Activated CD8-positive, alpha-beta T cell treated with anti-CD3 and anti-CD28 coated beads, Interleukin-2, amount 10 ng/mL, durations not matched to agents 7 days and 5 days (primary cell): ENCODE measurements around the gene SRP9. TPM values are rescaled to one million over a fixed set of nuclear protein-coding genes. Genes with fewer than 3 reads are reported as not detected.
"Not testable (repeated sequence)": the region's sequence is repeated elsewhere in the genome, so short reads cannot be mapped to it uniquely, and the experiment has no call there.

Source experiments
- ATAC-seq: fragments of 150-1000 bp; cut with Tn5 transposase; one replicate; pipeline ENCODE4 v1.10.0; 2021; ENCODE audit warnings: moderate library complexity
- CTCF ChIA-PET: fragments of 350-600 bp; sonication (Branson Sonifier 250); formaldehyde crosslinking; loops from one replicate; lab custom pipeline; 2021; ENCODE audit warnings: antibody characterized with exemption; lab: Charles Lee
- POLR2A ChIA-PET: fragments of 350-600 bp; sonication (Branson Sonifier 250); formaldehyde crosslinking; loops from one replicate; lab custom pipeline; 2021; ENCODE audit warnings: antibody characterized with exemption; lab: Charles Lee
- DNase-seq: peaks from one replicate; pipeline ENCODE4 v3.0.0-alpha.2; 2020
- H3K27ac Mint-ChIP-seq: one replicate; pipeline ENCODE4 v1.8.0; 2021; ENCODE audit warnings: mild to moderate bottlenecking, mixed read lengths
- H3K27me3 Mint-ChIP-seq: one replicate; pipeline ENCODE4 v1.8.0; 2021; ENCODE audit warnings: low read depth, mixed read lengths
- H3K36me3 Mint-ChIP-seq: one replicate; pipeline ENCODE4 v1.8.0; 2021; ENCODE audit warnings: low read depth, mixed read lengths
- H3K4me1 Mint-ChIP-seq: one replicate; pipeline ENCODE4 v1.8.0; 2021; ENCODE audit warnings: low read depth, mixed read lengths
- H3K4me3 Mint-ChIP-seq: one replicate; pipeline ENCODE4 v1.8.0; 2021; ENCODE audit warnings: mild to moderate bottlenecking, mixed read lengths
- H3K9me3 Mint-ChIP-seq: one replicate; pipeline ENCODE4 v1.8.0; 2022; ENCODE audit warnings: mixed read lengths; ENCODE audit not compliant: insufficient read depth
- total RNA-seq, 2 experiments: library from RNA; stranded (reverse); gene quantifications; one replicate each; pipeline ENCODE4 v1.2.3, GENCODE V29; 2021

SRP9 gene
- total RNA-seq, 2 experiments from 2014 or later, result 240 to 247 TPM

- H3K27me3 Mint-ChIP-seq, POLR2A ChIA-PET, H3K4me1 Mint-ChIP-seq, H3K36me3 Mint-ChIP-seq, CTCF ChIA-PET, H3K27ac Mint-ChIP-seq, H3K9me3 Mint-ChIP-seq, DNase-seq, ATAC-seq, H3K4me3 Mint-ChIP-seq: not testable (repeated sequence)
These were observed 17.7 kb upstream of the SRP9 start for GRCh38 chr1:225759972-225760371.

- POLR2A ChIA-PET, result no interaction called here
- DNase-seq (no peak), ATAC-seq (no peak)
- CTCF ChIA-PET, result interaction anchor here (0.7 kb wide), 1 partner anchor 11 kb away, joined by 3 read pairs; no protein-coding TSS in a partner anchor
- no peak overlapping the region for H3K4me3 Mint-ChIP-seq
- peaks cover 3% of the 10 kb centered on the region for H3K4me1 Mint-ChIP-seq
- no peak overlapping the region for H3K27ac Mint-ChIP-seq
- peaks cover 3% of the 10 kb centered on the region for H3K27me3 Mint-ChIP-seq
- H3K36me3 Mint-ChIP-seq, result no peaks in the 10 kb centered on the region
- no peaks in the 10 kb centered on the region for H3K9me3 Mint-ChIP-seq
These were observed 17.1 kb upstream of the SRP9 start for GRCh38 chr1:225760531-225760930.

- POLR2A ChIA-PET, H3K9me3 Mint-ChIP-seq, H3K4me3 Mint-ChIP-seq, H3K27ac Mint-ChIP-seq, ATAC-seq, H3K4me1 Mint-ChIP-seq, DNase-seq, H3K27me3 Mint-ChIP-seq, H3K36me3 Mint-ChIP-seq: not testable (repeated sequence)
- CTCF ChIA-PET, result interaction anchor here (0.8 kb wide), 1 partner anchor 16 kb away, joined by 3 read pairs; the partner anchor contains the start of gene SRP9
These were observed 16.2 kb upstream of the SRP9 start for GRCh38 chr1:225761395-225761794.

- POLR2A ChIA-PET, result no interaction called here
- Mint-ChIP-seq H3K4me1 (no peaks in the 10 kb centered on the region), H3K36me3 (no peaks in the 10 kb centered on the region), H3K27ac (no peak overlapping the region), H3K4me3 (no peak overlapping the region), H3K27me3 (peaks cover 5% of the 10 kb centered on the region), H3K9me3 (no peaks in the 10 kb centered on the region)
- DNase-seq (no peak), ATAC-seq (no peak)
- CTCF ChIA-PET, result interaction anchor here (0.8 kb wide), 1 partner anchor 16 kb away, joined by 3 read pairs; the partner anchor contains the start of gene SRP9
These were observed 15.6 kb upstream of the SRP9 start for GRCh38 chr1:225762002-225762441.

- no peaks in the 10 kb centered on the region for H3K4me1 Mint-ChIP-seq
- POLR2A ChIA-PET, result no interaction called here
- no peak overlapping the region for H3K27ac Mint-ChIP-seq
- H3K9me3 Mint-ChIP-seq, result no peaks in the 10 kb centered on the region
- peaks cover 5% of the 10 kb centered on the region for H3K27me3 Mint-ChIP-seq
- no peak for DNase-seq
- CTCF ChIA-PET, result interaction anchor here (0.9 kb wide), 1 partner anchor 12 kb away, joined by 3 read pairs; no protein-coding TSS in a partner anchor
- no peaks in the 10 kb centered on the region for H3K36me3 Mint-ChIP-seq
- no peak for ATAC-seq
- H3K4me3 Mint-ChIP-seq, result no peak overlapping the region
These were observed 15.2 kb upstream of the SRP9 start for GRCh38 chr1:225762444-225762843.

GRCh38 chr1:225763716-225764548 lies 13.7 kb upstream of the SRP9 start:
- ChIA-PET POLR2A (interaction anchor here (0.6 to 0.8 kb wide), 2 partner anchors 13 to 16 kb away, joined by 3 read pairs; partner anchors contain the start of gene SRP9), CTCF (interaction anchor here (0.9 to 1.3 kb wide), 3 partner anchors 8 to 283 kb away, joined by 3 to 5 read pairs (median 3); no protein-coding TSS in a partner anchor)
- no peak for DNase-seq
- Mint-ChIP-seq H3K4me3 (no peak overlapping the region), H3K27me3 (peaks cover 3% of the 10 kb centered on the region), H3K36me3 (no peaks in the 10 kb centered on the region), H3K4me1 (no peaks in the 10 kb centered on the region), H3K27ac (no peak overlapping the region), H3K9me3 (no peaks in the 10 kb centered on the region)
- ATAC-seq, result no peak

GRCh38 chr1:225765982-225766674 lies 11.5 kb upstream of the SRP9 start:
- POLR2A ChIA-PET, result interaction anchor here (0.7 kb wide), 1 partner anchor 11 kb away, joined by 3 read pairs; the partner anchor contains the start of gene SRP9

GRCh38 chr1:225766967-225767633 lies 10.5 kb upstream of the SRP9 start:
- POLR2A ChIA-PET, result no interaction called here
- no peaks in the 10 kb centered on the region for H3K9me3 Mint-ChIP-seq
- no peak overlapping the region for H3K4me3 Mint-ChIP-seq
- H3K27me3 Mint-ChIP-seq, result peaks cover 3% of the 10 kb centered on the region
- ATAC-seq, result no peak
- H3K36me3 Mint-ChIP-seq, result no peaks in the 10 kb centered on the region
- no peak overlapping the region for H3K27ac Mint-ChIP-seq
- CTCF ChIA-PET, result interaction anchor here (0.8 kb wide), 1 partner anchor 292 kb away, joined by 4 read pairs; no protein-coding TSS in a partner anchor
- no peaks in the 10 kb centered on the region for H3K4me1 Mint-ChIP-seq
- no peak for DNase-seq

More at GRCh38 chr1:225765982-225766674, 11.5 kb upstream of the SRP9 start:
- no peak for ATAC-seq
- Mint-ChIP-seq H3K4me1 (no peaks in the 10 kb centered on the region), H3K27ac (no peak overlapping the region), H3K36me3 (no peaks in the 10 kb centered on the region), H3K9me3 (no peaks in the 10 kb centered on the region), H3K4me3 (no peak overlapping the region), H3K27me3 (peaks cover 3% of the 10 kb centered on the region)
- CTCF ChIA-PET, result no interaction called here
- no peak for DNase-seq

- POLR2A ChIA-PET, result interaction anchor here (0.6 to 2.0 kb wide), 2 partner anchors 10 to 251 kb away, joined by 3 to 10 read pairs; partner anchors contain the start of gene SRP9
- no peak overlapping the region for H3K4me3 Mint-ChIP-seq
These were observed 9.7 kb upstream of the SRP9 start for GRCh38 chr1:225767634-225768540.

GRCh38 chr1:225768662-225769426 lies 8.8 kb upstream of the SRP9 start:
- Mint-ChIP-seq H3K9me3 (no peaks in the 10 kb centered on the region), H3K4me1 (no peaks in the 10 kb centered on the region), H3K36me3 (no peaks in the 10 kb centered on the region), H3K4me3 (no peak overlapping the region), H3K27ac (no peak overlapping the region), H3K27me3 (peaks cover 3% of the 10 kb centered on the region)
- no peak for DNase-seq
- ChIA-PET POLR2A (interaction anchor here (2.0 kb wide), 1 partner anchor 9 kb away, joined by 10 read pairs; the partner anchor contains the start of gene SRP9), CTCF (interaction anchor here (1.1 to 2.0 kb wide), 3 partner anchors 9 to 450 kb away, joined by 3 to 8 read pairs (median 4); partner anchors contain the start of gene SRP9)
- no peak for ATAC-seq

More at GRCh38 chr1:225767634-225768540, 9.7 kb upstream of the SRP9 start:
- H3K9me3 Mint-ChIP-seq, result no peaks in the 10 kb centered on the region
- CTCF ChIA-PET, result interaction anchor here (1.9 to 2.0 kb wide), 2 partner anchors 10 to 449 kb away, joined by 4 to 8 read pairs; partner anchors contain the start of gene SRP9
- no peaks in the 10 kb centered on the region for H3K4me1 Mint-ChIP-seq
- ATAC-seq, result no peak
- H3K27ac Mint-ChIP-seq, result no peak overlapping the region
- H3K27me3 Mint-ChIP-seq, result peaks cover 3% of the 10 kb centered on the region
- no peak for DNase-seq
- no peaks in the 10 kb centered on the region for H3K36me3 Mint-ChIP-seq
